Endothelial cell (in vitro differentiated cells): ENCODE data around the gene THSD7A. TPM values are rescaled to one million over a fixed set of nuclear protein-coding genes. Genes with fewer than 3 reads are reported as not detected.

Source experiments
- DNase-seq: peaks from one replicate; pipeline ENCODE4 v3.0.0; 2021; ENCODE audit warnings: low spot score
- H3K27ac Mint-ChIP-seq: one replicate; pipeline ENCODE4 v1.8.0; 2021; ENCODE audit warnings: mixed read lengths, inconsistent platforms; ENCODE audit not compliant: unreplicated experiment
- H3K27me3 Mint-ChIP-seq: one replicate; pipeline ENCODE4 v1.8.0; 2021; ENCODE audit warnings: mild to moderate bottlenecking, moderate library complexity, mixed read lengths, inconsistent platforms; ENCODE audit not compliant: unreplicated experiment
- H3K36me3 Mint-ChIP-seq: one replicate; pipeline ENCODE4 v1.8.0; 2021; ENCODE audit warnings: mild to moderate bottlenecking, low read depth, mixed read lengths, inconsistent platforms; ENCODE audit not compliant: unreplicated experiment
- H3K4me1 Mint-ChIP-seq: one replicate; pipeline ENCODE4 v1.8.0; 2021; ENCODE audit warnings: mild to moderate bottlenecking, mixed read lengths, inconsistent platforms; ENCODE audit not compliant: unreplicated experiment
- H3K4me3 Mint-ChIP-seq: one replicate; pipeline ENCODE4 v1.8.0; 2021; ENCODE audit warnings: mild to moderate bottlenecking, mixed read lengths, inconsistent platforms; ENCODE audit not compliant: unreplicated experiment
- H3K9me3 Mint-ChIP-seq: one replicate; pipeline ENCODE4 v1.8.0; 2021; ENCODE audit warnings: mixed read lengths, inconsistent platforms; ENCODE audit not compliant: unreplicated experiment
- total RNA-seq: library from RNA; stranded (reverse); fragmentation: NEBNext Ultra II Directional; extraction: Animal tissue kit (Norgen Biotek cat#: 25700); gene quantifications from one replicate; pipeline ENCODE4 v1.2.1, GENCODE V29; 2021; ENCODE audit not compliant: unreplicated experiment
- TF ChIP-seq, protein P1 (sequence below): fragments of 200-600 bp; sonication (generic); IDR thresholded peaks from one replicate; pipeline ENCODE4 v1.5.0; 2021; ENCODE audit warnings: antibody characterized with exemption; ENCODE audit not compliant: unreplicated experiment

Gene THSD7A
- total RNA-seq, 1 donor from 2014 or later: 28.7 TPM

DNA sequence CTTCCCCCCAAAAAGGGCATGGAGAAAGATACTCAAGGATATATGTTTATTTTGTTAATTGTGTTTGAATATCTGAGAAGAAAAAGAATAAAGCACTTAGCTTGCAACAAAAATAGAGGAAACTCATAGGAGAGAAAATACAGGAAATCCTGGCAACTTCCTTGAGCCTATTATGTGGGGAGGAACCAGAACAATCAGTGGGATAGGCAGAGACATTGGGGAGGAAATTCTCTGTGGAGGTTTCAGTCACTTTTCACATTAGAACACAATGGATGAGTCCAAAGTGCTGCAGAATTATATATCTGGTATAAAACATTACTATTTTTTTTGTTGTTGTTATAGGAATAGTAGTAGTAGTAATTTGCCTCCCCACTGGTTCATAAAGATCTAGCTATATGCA is 240.1 kb downstream of the THSD7A start:
- TF ChIP-seq, protein P1, sequence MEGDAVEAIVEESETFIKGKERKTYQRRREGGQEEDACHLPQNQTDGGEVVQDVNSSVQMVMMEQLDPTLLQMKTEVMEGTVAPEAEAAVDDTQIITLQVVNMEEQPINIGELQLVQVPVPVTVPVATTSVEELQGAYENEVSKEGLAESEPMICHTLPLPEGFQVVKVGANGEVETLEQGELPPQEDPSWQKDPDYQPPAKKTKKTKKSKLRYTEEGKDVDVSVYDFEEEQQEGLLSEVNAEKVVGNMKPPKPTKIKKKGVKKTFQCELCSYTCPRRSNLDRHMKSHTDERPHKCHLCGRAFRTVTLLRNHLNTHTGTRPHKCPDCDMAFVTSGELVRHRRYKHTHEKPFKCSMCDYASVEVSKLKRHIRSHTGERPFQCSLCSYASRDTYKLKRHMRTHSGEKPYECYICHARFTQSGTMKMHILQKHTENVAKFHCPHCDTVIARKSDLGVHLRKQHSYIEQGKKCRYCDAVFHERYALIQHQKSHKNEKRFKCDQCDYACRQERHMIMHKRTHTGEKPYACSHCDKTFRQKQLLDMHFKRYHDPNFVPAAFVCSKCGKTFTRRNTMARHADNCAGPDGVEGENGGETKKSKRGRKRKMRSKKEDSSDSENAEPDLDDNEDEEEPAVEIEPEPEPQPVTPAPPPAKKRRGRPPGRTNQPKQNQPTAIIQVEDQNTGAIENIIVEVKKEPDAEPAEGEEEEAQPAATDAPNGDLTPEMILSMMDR: no peak
- Mint-ChIP-seq H3K9me3 (no peaks in the 10 kb centered on the region), H3K36me3 (peaks cover 19% of the 10 kb centered on the region), H3K4me1 (peaks cover 34% of the 10 kb centered on the region), H3K4me3 (no peak overlapping the region), H3K27me3 (no peaks in the 10 kb centered on the region), H3K27ac (peak overlapping the region; percentile 98)
- no peak for DNase-seq

DNA sequence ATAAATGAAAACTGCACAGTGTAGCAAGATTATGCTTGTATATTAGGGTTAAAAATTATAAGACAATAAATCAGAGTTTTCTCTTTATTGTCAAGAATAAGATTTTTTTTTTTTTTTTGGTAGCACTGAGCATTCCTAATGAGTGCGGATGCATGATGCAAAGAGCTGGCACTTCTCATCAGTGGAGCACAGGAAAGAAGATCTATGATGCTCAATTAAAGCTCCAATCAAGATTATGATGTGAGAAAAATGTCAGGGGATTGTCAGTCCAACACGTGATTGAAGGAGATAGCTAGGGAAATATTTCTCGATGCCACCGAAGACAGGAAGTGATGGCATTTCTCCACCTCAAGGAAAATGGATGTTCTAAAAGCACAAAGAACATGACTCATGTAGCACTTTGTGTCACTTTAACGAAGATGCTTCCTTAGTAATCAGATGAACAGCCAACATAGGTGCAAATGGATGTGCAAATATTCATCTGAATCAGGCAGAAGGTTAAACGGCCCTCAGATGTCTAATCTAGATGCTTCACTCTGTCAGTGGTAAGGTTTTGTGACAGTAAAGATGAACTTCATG is 240.9 kb downstream of the THSD7A start:
- TF ChIP-seq, protein P1: no peak
- Mint-ChIP-seq H3K36me3 (peaks cover 17% of the 10 kb centered on the region), H3K27ac (peak overlapping the region; percentile 98), H3K9me3 (no peaks in the 10 kb centered on the region), H3K4me3 (no peak overlapping the region), H3K27me3 (no peaks in the 10 kb centered on the region), H3K4me1 (peaks cover 38% of the 10 kb centered on the region)
- DNase-seq: no peak

DNA sequence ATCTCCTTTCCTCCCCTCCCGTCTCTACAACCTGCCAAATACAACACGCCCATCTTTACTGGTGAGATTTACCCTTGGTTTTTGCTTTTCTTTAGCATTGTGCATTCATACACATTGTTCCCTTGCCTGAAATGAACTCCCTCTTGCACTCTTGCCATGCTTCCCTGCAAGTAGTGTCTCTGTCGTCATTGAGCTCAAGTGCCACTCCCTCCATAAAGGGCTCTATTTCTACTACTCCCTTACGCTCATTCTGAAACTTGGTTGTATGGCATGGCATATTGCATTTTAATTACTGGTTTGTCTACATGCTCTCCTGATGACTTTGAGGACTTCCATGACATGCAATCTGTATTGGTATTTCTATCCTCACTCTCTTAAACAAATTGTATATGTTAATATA is 242.7 kb downstream of the THSD7A start:
- H3K27ac Mint-ChIP-seq: no peak overlapping the region
- no peak for DNase-seq
- H3K27me3 Mint-ChIP-seq: no peaks in the 10 kb centered on the region
- peaks cover 38% of the 10 kb centered on the region for H3K4me1 Mint-ChIP-seq
- H3K4me3 Mint-ChIP-seq: peak overlapping the region; percentile 49
- TF ChIP-seq, protein P1: no peak
- H3K9me3 Mint-ChIP-seq: no peaks in the 10 kb centered on the region
- peaks cover 7% of the 10 kb centered on the region for H3K36me3 Mint-ChIP-seq

DNA sequence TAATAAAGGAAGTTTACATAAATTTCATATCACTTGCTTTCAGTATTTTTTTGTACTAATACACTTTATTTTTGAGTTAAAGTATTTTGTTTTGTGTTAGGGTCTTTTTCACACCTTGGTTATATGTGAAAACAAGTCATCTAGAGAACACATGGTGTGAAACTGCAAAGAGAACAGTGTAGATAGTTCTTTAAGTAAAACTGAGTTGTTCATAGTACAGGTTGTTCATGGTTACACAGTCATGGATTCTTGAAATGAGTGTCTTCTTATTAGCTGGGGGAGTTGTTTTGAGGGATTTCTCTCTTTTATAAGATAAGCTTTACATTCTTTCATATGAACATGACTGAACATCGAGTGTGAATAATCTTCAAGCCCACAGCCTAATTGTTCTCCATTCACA is 244.2 kb downstream of the THSD7A start:
- no peaks in the 10 kb centered on the region for H3K27me3 Mint-ChIP-seq
- peaks cover 33% of the 10 kb centered on the region for H3K4me1 Mint-ChIP-seq
- H3K36me3 Mint-ChIP-seq: peaks cover 7% of the 10 kb centered on the region
- no peak for DNase-seq
- no peak overlapping the region for H3K27ac Mint-ChIP-seq
- H3K9me3 Mint-ChIP-seq: no peaks in the 10 kb centered on the region
- no peak overlapping the region for H3K4me3 Mint-ChIP-seq
- TF ChIP-seq, protein P1: no peak

DNA sequence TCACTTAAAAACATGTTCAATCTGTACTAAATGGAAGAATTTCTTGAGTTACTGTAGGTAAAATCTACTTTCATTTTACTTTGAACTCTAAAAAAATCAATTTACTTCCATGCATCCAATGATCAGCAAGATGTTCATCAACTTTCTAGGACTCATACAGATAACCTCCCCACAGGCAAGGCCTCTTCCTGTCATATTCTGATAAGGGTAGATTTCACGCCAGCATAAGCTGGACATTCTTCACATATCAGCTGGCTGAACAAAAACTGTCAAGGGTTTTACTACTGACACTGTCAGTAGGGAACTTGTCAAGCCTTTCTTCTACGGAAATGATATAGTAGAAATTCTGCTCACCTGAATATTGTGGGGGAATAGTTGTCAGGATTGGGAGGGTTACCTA is 244.9 kb downstream of the THSD7A start:
- Mint-ChIP-seq H3K27ac (no peak overlapping the region), H3K36me3 (peaks cover 7% of the 10 kb centered on the region)
- TF ChIP-seq, protein P1: no peak

More for the DNA sequence above, 244.9 kb downstream of the THSD7A start:
- H3K4me1 Mint-ChIP-seq: peaks cover 28% of the 10 kb centered on the region
- no peaks in the 10 kb centered on the region for H3K9me3 Mint-ChIP-seq
- no peaks in the 10 kb centered on the region for H3K27me3 Mint-ChIP-seq
- H3K4me3 Mint-ChIP-seq: no peak overlapping the region
- no peak for DNase-seq
